Right renal cortex interstitium (tissue), 3 donors: Measurements from ENCODE around the gene NCOA7. TPM values are rescaled to one million over a fixed set of nuclear protein-coding genes. Genes with fewer than 3 reads are reported as not detected.

ENCODE experiments used
- DNase-seq, 3 donors: peaks; one replicate each; pipeline ENCODE4 v3.0.0-alpha.2; 2013; ENCODE audit warnings: low read depth in 3 of 3, low spot score in 2 of 3
- polyA plus RNA-seq, 3 donors: library from polyadenylated mRNA; unstranded; fragments of 120-200 nt; gene quantifications; one replicate each; pipeline ENCODE4 v1.2.1, GENCODE V29; 2013; ENCODE audit not compliant: insufficient read length in 3 of 3

The NCOA7 gene, protein sequence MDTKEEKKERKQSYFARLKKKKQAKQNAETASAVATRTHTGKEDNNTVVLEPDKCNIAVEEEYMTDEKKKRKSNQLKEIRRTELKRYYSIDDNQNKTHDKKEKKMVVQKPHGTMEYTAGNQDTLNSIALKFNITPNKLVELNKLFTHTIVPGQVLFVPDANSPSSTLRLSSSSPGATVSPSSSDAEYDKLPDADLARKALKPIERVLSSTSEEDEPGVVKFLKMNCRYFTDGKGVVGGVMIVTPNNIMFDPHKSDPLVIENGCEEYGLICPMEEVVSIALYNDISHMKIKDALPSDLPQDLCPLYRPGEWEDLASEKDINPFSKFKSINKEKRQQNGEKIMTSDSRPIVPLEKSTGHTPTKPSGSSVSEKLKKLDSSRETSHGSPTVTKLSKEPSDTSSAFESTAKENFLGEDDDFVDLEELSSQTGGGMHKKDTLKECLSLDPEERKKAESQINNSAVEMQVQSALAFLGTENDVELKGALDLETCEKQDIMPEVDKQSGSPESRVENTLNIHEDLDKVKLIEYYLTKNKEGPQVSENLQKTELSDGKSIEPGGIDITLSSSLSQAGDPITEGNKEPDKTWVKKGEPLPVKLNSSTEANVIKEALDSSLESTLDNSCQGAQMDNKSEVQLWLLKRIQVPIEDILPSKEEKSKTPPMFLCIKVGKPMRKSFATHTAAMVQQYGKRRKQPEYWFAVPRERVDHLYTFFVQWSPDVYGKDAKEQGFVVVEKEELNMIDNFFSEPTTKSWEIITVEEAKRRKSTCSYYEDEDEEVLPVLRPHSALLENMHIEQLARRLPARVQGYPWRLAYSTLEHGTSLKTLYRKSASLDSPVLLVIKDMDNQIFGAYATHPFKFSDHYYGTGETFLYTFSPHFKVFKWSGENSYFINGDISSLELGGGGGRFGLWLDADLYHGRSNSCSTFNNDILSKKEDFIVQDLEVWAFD
- 10 to 100 TPM; 44.6 to 69.7 (median 54.3) TPM for polyA plus RNA-seq

DNA sequence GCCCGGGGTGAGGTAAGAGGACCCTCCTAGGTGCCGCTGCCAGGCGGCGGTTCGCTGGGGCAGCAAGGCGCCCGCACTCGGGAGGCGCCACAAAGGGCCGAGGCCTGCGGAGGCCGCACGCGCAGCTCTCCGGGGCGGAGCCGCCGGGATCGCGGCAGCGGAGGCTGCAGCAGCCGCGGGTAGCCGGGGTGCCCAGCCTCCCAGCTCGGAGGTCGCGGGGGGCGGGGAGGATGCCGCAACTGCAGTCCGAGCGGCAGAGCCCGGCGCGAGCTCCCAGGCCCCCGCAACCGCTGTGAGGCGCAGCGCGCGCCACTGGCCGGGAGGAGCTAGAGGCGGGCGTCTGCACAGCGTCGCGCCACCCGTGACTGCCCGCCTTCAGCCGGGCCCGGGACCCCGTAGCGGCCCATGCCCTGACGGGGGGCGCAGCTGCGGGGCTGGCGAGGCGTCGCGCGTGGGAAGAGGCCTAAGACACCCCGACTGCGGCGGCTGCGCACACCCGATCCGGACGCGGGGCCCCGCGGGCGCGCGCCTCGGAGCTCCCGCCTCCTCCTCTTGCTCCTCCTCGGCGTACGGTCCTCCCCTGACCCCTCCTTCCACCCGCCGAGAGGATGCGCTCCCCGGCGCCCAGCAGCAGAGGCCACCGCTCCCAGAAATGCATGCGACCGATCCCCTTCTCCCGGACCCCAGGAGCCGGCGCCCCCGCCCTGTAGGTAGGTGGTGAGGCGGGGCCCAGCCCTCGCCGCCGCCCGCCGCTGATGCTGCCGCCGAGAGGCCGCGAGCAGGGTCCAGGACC, at the start of gene NCOA7:
TSS of gene NCOA7 (plus strand) at position 603 of the 793 bp plus-strand sequence. CDS start 24,395 bp downstream, outside the sequence.
- peak in 2 of 3 donors; percentile 73 to 75 for DNase-seq

DNA sequence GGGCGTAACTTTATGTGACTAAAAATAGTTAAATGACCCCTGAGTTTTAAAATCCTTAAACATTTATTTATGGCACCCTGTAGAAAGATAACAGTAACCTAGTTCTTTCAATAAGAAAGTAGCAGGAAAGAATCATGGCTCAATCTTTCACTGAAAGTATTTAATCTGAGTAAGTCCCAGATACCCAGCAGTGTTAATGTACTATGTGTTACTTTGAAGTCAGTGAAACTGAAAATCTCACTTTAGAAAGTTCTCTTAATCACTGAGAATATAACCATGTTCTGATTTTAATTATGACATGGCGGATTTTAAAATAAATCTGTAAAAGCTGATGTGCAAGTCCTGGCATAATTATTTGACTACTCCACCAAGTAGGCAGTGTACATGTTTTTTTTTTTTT, 49.4 kb upstream of the NCOA7 start:
- DNase-seq: no peak

DNA sequence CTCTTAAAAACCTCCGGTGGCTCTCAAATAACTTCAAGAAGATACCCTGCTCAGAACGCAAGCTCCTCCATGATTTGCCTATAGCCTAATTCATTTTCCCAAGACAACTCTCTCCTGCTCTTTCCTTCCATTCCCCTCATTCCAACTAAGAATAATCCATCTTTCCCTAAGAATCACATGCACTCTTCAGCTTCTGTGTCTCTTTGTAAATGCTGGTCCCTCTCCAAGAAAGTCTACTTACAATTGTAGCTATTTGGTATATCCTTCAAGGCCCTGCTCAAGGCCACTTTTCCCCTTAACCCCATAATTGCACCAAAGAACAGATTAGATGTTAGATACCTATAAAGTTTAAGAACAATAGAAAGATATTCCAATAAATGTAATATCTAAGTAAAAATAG, 48.7 kb upstream of the NCOA7 start:
- DNase-seq: no peak

DNA sequence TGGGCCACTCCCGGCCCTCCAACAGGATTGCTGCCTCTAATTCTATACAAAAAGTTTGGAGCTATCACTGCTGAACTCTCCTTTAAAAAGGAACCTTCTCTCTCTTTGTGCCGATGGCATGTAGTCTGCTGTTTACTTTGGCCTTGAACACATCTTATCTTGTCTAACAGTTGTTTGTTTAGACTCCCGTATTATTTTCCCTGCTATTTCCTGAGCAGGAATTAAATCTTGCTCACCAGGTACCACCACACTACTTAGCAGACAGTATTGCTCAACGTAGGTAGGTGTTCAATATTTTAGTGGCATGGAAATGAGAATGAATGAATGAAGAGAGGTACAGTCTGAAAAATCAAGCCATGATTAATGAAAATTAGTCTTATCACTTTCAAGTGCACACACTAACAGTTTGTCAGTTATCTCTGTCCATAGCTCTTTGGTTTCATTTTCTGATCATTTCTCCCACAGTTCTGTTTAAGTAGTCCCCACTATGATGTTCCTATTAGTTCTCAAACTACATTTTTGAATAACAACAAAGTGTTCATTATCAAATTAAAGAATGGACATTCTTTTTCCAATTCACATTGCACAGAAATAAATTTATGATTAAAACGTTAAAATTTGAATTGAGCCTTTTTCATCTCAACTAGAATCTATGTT, 48.2 kb upstream of the NCOA7 start:
- DNase-seq: no peak

DNA sequence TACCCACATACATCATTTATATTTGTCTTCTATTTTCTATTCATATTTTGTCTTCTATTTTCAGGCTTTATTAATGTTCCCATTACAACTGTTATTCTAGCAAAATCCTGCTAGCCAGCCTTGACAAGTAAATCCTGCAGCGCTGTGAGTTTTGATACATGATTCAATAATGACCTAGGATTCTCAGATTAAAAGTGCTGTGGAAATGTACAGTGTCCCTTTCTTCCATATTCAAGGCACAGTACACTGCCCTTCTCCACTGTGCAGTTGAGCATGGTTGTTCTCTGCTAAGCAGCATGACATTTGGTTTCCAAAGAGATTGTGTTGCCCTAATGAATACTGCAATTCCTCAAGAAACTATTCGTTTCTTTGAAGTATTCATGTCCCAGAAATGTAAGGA, 47.2 kb upstream of the NCOA7 start:
- no peak for DNase-seq

DNA sequence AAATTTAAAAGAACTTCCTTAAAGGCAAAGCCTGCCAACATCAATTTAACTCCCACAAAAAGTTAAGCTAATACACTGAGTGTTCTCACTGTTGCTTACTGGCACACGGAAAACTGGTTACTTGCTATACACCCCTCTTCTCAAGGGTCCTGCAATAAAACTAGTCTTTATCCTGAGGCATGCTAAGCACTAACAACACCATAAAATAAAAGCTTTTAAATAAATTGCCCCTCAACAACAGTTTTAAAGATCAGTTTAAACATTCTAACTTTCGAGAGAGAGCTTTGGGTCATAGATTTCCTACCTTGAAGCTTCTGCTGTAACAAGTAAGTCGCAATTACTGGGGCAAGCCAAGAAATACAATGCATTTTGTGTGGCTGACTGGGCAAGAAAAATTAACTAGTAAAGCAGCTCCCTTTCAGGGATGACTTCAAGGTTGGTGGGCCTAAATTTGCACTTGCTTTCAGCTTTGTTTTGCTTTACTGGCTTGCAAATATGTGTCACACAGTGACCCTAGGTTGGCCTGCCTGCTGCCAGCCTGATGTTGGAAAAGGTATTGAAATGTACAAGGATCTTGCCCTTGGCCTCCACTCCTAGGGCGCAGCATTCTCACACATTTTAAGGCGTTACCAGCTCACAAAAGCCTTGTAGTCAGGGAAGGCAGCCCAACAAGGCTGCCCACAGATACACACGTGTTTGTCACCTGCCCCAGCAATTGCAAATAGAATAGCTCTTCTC, 45.3 kb upstream of the NCOA7 start:
- no peak for DNase-seq

DNA sequence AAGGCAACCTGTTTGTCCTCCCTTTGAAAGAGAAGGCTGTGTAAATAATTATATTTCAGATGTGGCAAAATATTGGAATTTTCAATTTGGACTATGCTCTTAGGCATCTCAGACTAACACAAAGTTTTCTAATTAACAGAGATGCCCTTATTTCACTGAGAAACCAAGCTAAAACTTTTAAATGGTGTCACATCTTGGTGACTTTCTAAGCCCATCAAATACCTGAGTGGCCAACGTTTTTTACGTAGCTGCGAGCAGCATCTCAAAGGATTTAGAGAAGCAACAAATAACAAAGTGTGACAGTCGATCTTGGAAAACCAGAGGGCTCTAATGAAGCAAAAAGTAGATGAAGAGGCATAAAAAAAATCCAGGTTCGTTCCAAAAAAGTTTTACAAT, 44.7 kb upstream of the NCOA7 start:
- no peak for DNase-seq

DNA sequence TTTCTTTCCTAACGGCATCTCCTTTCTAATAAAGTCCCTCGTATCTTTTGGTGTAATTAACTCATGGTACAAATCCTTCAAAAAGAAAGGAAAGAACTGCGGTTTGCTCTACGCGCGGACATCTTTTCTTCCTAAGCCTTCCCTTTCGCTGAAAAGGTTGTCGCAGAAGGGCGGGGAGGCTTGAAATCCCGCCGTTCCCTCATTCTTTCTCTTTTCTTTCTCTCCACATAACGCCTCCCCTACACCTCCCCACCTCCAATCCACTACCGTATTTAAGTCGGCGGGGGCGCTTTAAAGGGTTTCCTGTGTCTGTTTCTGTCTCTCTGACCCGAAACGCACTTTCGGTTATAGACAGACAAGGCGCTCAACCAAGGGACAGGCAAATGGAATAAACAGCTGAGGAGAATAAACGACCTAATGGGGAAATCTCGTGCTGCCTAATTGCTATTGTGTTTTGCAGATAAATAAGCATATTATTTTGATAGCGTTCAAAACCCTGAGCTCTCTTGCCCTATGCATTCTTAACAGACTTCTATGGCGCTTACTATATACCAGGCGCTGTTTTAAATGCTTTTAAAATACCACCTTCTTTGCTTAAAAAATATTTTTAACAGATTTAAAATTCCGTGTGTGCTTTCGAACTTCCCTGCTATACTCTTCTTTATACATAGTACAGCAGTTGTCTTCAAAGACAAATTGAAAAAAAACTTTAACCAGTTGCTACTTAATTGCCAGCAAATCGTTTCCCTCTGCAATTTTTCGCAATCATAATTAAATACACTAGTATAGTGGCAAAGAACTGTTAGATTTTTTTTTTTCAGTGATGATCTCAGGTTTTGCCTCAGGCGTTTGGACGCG, 43.8 kb upstream of the NCOA7 start:
- DNase-seq: peak in 1 of 3 donors; percentile 58

DNA sequence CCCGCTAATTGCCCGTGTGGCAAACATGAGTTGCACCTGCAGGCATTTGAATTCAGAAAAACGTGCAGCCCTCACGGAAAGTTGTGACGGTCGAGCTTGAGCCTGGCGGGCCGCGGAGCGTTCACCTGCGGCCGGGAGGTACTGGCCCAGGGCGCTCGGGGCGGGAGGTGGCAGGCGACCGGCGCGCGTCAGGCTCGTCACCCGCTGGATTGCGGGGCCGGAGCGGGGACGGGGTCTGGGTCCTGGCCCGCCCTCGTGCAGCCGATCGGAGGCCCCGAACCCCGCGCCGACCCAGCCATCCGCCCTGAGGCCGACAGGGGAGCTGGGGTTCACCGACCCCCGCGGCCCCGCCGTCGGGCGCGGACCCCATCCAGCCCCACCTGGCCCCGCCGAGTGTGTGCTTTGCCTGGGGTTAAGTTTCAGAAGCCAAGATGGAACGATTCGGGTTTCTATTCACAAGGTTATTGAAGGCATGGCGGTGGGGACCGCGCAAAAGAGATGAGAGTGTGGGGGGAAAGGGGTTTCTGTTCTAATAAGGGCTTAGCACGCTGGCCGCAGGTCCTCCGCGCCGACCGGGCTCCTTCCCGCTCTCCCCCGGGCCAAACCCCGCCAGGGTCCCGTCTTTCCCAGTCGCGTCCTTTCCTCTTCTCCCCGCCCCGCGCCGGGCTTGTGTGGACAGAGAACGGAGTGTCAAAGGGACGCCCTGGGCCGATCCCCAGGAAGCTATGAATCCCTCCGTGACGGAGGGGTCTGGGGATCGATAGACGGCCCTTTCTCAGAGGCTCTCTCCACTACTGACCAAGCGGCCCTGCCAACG, 43.0 kb upstream of the NCOA7 start:
- peak in 1 of 3 donors; percentile 21 for DNase-seq

DNA sequence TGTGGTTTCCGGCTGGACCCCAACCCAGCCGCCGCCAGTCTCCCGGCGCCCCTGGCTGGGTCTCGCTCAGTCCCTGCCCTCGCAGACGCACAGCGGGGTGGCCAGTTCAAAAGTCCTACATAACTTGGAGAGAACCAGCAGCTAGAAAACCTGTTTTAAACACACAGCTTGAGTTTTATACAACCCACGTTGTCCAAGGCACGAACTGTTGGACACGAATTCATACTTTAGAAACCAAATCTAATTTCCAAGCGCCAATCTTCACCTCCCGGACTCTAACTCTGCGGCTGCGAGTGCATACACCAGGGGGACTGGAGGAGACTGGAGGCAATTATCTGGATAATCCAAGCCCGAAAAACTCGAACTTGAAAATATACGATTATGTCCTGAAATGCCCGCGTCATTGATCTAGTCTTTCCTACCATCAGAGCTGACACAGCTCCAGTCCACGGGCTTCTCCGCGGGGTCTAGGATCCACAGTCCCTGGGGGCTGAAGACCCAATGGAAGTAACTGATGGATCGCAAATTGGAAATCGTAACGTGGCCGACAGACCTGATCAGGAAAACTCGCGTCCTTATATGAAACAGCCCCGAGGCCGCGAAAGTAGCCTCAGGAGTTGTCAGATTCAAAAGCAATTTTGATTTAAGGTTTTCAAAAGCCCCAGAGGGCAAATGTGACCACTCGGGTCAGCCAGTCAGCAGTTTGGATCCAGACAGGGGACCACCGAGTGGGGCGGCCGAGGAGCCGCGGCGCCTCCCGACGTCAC, 42.2 kb upstream of the NCOA7 start:
- DNase-seq: peak in 1 of 3 donors; percentile 41

DNA sequence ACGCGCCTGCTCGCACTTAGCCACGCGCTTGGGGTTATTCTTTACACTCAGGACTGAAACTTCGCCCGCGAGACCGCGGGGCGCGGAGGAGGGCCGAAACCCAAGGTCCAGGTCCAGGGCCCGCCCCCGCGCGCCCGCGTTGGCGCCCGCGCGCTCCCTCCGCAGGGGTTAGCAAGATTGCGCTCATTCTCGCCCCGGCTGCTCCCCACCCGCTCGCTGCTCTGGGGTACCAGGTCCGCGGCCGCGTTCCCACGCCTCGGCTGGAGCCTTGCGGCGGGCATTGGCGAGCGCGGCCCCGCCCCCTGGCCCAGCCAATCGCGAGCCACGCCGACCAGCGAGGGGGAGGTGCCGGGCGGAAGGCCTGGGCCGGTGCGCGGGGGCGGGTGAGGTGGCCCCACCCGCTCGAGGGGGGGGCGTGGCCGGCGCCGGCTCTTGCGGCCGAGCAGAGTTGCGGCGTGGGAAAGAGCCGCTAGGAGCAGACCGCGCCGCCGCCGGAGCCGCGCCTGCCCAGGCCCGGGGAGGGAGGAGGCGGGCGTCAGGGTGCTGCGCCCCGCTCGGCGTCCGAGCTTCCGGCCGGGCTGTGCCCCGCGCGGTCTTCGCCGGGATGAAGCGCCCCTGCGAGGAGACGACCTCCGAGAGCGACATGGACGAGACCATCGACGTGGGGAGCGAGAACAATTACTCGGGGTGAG, 41.4 kb upstream of the NCOA7 start, which contains the start of gene HEY2:
TSS of gene HEY2 (plus strand) at position 460 of the 692 bp plus-strand sequence. CDS start at position 605, 145 bp downstream.
- DNase-seq: peak in 2 of 3 donors; percentile 72 to 82

DNA sequence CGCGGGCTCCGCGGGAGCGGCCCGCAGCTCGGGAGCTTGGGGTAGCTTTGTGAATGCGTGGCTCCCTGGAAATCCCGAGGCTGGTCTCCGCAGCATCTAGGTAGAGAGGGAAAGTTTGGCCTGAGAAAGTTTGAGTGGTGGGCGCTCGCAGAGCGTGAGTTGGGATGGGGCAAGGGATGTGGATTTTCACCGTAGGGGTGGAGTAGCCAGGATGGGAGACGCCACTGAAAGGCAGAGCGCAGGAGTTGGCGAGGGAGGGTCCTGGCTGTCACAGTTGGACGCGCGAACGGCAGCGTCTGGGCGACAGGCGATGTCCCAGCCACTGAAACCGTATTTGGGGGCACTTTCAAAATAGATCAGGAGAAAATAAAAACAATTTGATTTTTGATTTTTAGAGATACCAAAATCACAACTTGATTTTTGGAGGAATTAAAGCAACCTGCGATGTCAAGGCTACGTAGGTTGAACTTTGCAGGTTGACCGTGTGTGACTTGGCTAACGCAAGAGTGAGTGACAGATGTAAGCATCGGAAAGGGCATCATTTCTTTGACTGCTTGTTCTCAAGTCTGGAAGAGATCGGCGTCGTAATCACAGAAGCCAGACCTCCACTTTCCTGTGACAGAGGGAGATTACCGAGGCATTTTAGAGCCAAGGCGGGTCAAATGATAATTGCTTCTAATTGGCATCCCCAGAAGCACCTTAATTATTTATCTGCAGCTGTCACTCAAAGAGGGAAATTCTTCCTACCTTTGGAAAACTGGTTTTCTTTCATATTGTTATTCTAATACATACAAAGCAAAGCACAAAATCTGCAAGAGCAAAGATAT, 40.7 kb upstream of the NCOA7 start:
- DNase-seq: peak in 1 of 3 donors; percentile 26

DNA sequence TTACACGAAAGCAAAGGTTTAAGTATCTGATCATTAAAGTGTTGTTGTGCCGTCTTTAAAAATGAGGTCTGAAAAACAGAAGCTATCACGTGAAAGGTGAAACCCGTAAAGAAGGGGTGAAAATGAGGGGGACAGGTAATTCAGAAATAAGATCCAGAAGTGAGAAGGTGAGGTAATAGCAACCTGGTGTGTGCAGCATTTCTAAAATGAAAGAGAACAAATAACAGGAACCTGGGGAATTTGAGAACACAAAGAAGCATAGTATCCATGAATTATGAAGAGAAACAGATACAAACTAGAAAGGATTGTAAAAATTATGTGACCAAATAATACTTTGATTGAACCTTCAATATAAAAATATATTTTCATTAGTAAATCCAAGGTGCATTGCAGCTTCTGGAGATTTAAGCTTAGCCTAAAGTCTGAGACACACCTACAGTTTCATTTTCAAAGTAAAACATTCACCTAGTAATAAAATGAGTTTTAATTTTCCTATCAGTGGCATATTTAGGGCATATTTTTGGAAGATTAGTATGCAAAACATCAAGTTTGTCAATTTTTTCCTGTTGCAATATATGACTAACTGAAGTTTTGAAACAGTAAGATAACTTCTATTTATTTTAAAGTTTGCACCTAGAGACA, 39.9 kb upstream of the NCOA7 start:
- DNase-seq: no peak

DNA sequence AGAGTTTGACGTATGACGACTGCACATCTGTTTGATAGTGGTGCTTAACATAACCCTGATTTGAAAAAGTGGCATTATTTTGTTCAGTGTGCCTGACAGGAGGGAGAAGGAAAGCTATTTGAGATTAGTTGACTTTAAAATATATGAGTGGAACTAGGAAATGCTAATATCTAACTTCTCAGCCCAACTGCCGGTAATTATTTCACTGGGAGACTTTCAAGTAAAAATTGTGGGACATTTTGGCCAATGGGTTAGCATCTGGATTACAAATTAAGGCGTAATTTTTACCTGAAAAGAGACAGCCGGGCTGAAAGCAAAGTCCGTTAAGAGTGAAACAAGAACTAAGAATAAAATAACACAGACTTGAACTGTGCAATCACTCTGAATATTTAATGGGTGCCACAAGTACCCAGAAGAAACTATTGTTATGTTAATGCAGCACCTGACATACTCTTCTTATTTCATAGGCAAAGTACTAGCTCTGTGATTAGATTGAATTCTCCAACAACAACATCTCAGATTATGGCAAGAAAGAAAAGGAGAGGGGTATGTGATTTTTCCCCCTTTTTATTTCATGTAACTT, 39.3 kb upstream of the NCOA7 start:
- DNase-seq: no peak
